AG04450 (cell line): Measurements from ENCODE around the gene SLC25A3. TPM values are rescaled to one million over a fixed set of nuclear protein-coding genes. Genes with fewer than 3 reads are reported as not detected.
A peak's percentile ranks its signal among the peaks of the same experiment; 100 is the strongest.
"Not testable (repeated sequence)": the region's sequence is repeated elsewhere in the genome, so short reads cannot be mapped to it uniquely, and the experiment has no call there.

Experiments
- CTCF ChIA-PET: fragments of 300-600, 350-600 bp; formaldehyde crosslinking; extraction: SDS; loops from one replicate; lab custom pipeline; 2022; ENCODE audit warnings: antibody characterized with exemption, inconsistent platforms; lab: Charles Lee
- POLR2A ChIA-PET: fragments of 350-600 bp; formaldehyde crosslinking; extraction: SDS; loops from one replicate; lab custom pipeline; 2021; ENCODE audit warnings: antibody characterized with exemption, inconsistent platforms; lab: Yijun Ruan, JAX
- DNase-seq: peaks from one replicate; pipeline ENCODE4 v3.0.0-alpha.2; 2011; ENCODE audit warnings: low read depth, low spot score
- H3K27ac ChIP-seq: one replicate; pipeline ENCODE4 v1.5.1; 2012; ENCODE audit warnings: low read depth, low read length, control low read depth
- H3K27me3 ChIP-seq: one replicate; pipeline ENCODE4 v1.6.0; 2012; ENCODE audit warnings: low read length; ENCODE audit not compliant: control insufficient read depth, insufficient read depth
- H3K4me3 ChIP-seq: 2 replicates; pipeline ENCODE4 v1.5.1; 2011; ENCODE audit warnings: mild to moderate bottlenecking, low read depth, low read length, control low read depth
- H3K9me3 ChIP-seq: 2 replicates; pipeline ENCODE4 v1.5.1; 2012; ENCODE audit warnings: low read length; ENCODE audit not compliant: control insufficient read depth, insufficient read depth
- polyA plus RNA-seq: library from polyadenylated mRNA; depleted of rRNA; stranded (reverse); fragments of >200 nt; gene quantifications from 2 replicates; pipeline ENCODE4 v1.2.3, GENCODE V29; 2011
- TF ChIP-seq, protein P1 (sequence below): IDR thresholded peaks from 2 replicates; pipeline ENCODE4 v1.5.1; 2011; ENCODE audit warnings: low read depth, low read length, control low read depth, inconsistent platforms

The SLC25A3 gene
- polyA plus RNA-seq, 1 experiment = 1,138 TPM

DNA sequence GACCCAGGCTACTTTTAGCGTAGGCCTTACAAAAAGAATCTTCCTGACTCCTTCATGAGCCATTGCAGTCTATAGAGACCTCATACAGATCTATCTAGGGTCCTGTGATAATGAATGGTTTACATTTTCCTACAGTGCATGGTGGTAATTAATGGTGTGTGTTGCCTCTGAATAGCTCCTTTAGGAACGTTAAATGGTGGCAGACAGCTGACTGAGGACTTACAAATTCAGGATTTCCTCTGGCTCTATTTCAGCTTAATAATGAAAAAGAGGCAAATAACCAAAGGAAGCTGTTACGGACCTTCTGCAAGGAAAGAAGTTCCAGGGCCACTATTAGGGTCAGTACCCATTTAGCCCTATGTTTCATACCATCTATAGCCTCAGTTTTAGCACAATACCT is 46.0 kb downstream of the SLC25A3 start:
- POLR2A ChIA-PET = interaction anchor here (1.5 kb wide), 1 partner anchor 46 kb away, joined by 6 read pairs; the partner anchor contains the start of gene SLC25A3

DNA sequence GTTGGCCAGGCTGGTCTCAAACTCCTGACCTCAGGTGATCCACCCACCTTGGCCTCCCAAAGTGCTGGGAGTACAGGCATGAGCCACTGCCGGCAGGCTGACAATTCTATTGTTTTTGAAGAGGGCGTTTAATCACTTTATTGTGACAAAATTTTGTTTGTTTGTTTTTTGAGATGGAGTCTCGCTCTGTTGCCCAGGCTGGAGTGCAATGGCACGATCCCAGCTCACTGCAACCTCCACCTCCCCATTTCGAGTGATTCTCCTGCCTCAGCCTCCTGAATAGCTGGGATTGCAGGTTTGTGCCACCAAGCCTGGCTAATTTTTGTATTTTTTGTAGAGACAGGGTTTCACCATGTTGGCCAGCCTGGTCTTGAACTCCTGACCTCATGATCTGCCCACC is 49.3 kb downstream of the SLC25A3 start:
- H3K4me3 ChIP-seq = peak overlapping the region; percentile 92
- not testable (repeated sequence) for H3K27me3 ChIP-seq, H3K27ac ChIP-seq, DNase-seq, H3K9me3 ChIP-seq
- ChIA-PET CTCF (interaction anchor here (1.2 kb wide), 3 partner anchors 11 to 56 kb away, joined by 3 to 5 read pairs (median 3); no protein-coding TSS in a partner anchor), POLR2A (interaction anchor here (2.2 kb wide), 1 partner anchor 49 kb away, joined by 25 read pairs; the partner anchor contains the start of gene SLC25A3)

More for the DNA sequence above, 46.0 kb downstream of the SLC25A3 start:
- CTCF ChIA-PET = interaction anchor here (0.9 to 2.0 kb wide), 2 partner anchors 73 to 95 kb away, joined by 3 to 15 read pairs; no protein-coding TSS in a partner anchor
- Histone ChIP-seq H3K27me3 (no peaks in the 10 kb centered on the region), H3K27ac (no peak overlapping the region), H3K9me3 (no peaks in the 10 kb centered on the region; the same call in 1 of the 2 replicates), H3K4me3 (no peak overlapping the region)
- TF ChIP-seq, protein P1, sequence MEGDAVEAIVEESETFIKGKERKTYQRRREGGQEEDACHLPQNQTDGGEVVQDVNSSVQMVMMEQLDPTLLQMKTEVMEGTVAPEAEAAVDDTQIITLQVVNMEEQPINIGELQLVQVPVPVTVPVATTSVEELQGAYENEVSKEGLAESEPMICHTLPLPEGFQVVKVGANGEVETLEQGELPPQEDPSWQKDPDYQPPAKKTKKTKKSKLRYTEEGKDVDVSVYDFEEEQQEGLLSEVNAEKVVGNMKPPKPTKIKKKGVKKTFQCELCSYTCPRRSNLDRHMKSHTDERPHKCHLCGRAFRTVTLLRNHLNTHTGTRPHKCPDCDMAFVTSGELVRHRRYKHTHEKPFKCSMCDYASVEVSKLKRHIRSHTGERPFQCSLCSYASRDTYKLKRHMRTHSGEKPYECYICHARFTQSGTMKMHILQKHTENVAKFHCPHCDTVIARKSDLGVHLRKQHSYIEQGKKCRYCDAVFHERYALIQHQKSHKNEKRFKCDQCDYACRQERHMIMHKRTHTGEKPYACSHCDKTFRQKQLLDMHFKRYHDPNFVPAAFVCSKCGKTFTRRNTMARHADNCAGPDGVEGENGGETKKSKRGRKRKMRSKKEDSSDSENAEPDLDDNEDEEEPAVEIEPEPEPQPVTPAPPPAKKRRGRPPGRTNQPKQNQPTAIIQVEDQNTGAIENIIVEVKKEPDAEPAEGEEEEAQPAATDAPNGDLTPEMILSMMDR = no peak
- DNase-seq = no peak

DNA sequence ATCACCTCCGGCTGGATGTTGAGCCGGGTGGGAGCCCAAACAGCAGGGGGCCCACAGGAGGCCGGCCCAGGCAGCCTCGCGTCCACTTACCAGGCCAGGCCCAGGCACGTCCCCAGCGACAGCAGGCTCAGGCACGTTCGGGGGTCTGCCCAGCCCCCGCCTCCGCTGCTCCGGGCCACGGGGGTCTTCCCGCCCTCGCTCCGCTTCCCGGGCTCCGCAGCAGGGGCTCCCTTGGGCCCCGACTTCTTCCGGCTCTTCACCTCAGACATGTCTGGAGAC is 50.9 kb downstream of the SLC25A3 start:
- CTCF ChIA-PET = interaction anchor here (0.7 to 1.6 kb wide), 4 partner anchors 10 to 153 kb away, joined by 3 to 6 read pairs (median 4); no protein-coding TSS in a partner anchor
- Histone ChIP-seq H3K27me3 (no peaks in the 10 kb centered on the region), H3K27ac (peak overlapping the region; percentile 93), H3K4me3 (peak overlapping the region; percentile 92), H3K9me3 (no peaks in the 10 kb centered on the region; the same call in 1 of the 2 replicates)
- TF ChIP-seq, protein P1 = no peak
- POLR2A ChIA-PET = interaction anchor here (1.1 to 2.2 kb wide), 4 partner anchors 12 to 141 kb away, joined by 3 to 25 read pairs (median 4); partner anchors contain the start of gene SLC25A3
- DNase-seq = no peak

DNA sequence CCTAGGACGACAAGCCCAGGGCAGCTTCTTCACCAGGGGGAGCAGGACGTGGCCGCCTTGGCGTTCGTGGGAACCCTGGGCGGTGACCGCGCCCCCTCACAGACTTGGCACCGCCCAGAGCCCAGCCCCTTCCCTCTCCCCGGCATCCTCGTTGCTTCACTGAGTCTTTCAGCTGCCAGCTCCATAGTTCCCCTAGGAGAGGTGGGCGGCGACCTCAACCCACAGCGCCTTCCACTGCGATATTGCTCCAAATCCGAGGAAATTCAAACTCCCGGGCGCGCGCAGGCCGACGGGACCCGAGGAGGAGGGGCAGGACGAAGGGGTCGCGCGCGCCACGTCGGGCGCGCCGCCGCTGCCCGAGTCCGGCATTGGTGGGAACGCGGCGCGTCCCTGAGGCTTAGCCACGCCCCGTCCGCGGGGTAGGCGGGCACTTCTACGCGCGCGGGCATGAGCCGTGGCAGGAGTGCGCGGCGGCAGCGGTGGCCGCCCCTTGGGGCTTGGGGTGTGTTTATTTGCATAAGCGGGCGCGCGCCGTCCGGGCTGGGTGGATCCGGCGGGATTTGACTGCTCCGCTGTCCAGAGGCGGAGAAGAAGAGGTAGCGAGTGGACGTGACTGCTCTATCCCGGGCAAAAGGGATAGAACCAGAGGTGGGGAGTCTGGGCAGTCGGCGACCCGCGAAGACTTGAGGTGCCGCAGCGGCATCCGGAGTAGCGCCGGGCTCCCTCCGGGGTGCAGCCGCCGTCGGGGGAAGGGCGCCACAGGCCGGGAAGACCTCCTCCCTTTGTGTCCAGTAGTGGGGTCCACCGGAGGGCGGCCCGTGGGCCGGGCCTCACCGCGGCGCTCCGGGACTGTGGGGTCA is 51.5 kb downstream of the SLC25A3 start, which contains the start of the genes APAF1 and IKBIP:
Gene APAF1, plus strand, starts transcription at position 579 of the 860 bp plus-strand sequence. CDS start 3,070 bp downstream, outside the sequence.
Gene IKBIP, minus strand, starts transcription at position 77 of the 860 bp plus-strand sequence. CDS start 87 bp downstream, outside the sequence.
- DNase-seq = peak; percentile 88
- TF ChIP-seq, protein P1 = 0 out of 2 replicates have a peak, but pooled peaks have one; percentile 20
- H3K4me3 ChIP-seq = peak within 1 kb of the TSS; percentile 92
- ChIA-PET POLR2A (interaction anchor here (0.6 to 2.2 kb wide), 5 partner anchors 12 to 196 kb away, joined by 3 to 25 read pairs (median 3); partner anchors contain the start of gene SLC25A3), CTCF (interaction anchor here (0.7 to 1.6 kb wide), 4 partner anchors 9 to 154 kb away, joined by 3 to 6 read pairs (median 4); no protein-coding TSS in a partner anchor)
- no peaks in the 10 kb centered on the region; the same call in 1 of the 2 replicates for H3K9me3 ChIP-seq
- H3K27ac ChIP-seq = peak within 1 kb of the TSS; percentile 93
- no peaks in the 10 kb centered on the region for H3K27me3 ChIP-seq

DNA sequence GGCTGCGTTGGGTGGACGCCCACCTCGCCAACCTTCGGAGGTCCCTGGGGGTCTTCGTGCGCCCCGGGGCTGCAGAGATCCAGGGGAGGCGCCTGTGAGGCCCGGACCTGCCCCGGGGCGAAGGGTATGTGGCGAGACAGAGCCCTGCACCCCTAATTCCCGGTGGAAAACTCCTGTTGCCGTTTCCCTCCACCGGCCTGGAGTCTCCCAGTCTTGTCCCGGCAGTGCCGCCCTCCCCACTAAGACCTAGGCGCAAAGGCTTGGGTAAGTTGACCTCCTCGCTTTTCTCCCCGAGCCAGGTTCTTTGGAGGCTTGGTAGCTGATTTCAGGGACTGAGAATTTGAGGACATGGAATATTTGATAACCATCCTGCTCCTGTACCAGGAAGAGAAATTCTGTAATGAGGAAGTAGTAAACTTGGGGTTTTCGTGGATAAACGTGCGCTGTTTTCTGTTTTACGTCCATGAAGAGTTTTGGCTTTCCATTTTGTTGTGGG is 52.1 kb downstream of the SLC25A3 start:
- no peaks in the 10 kb centered on the region for H3K27me3 ChIP-seq
- H3K9me3 ChIP-seq = no peaks in the 10 kb centered on the region; the same call in 1 of the 2 replicates
- H3K4me3 ChIP-seq = peak overlapping the region; percentile 74
- ChIA-PET POLR2A (no interaction called here), CTCF (interaction anchor here (0.9 to 1.3 kb wide), 2 partner anchors 79 to 154 kb away, joined by 4 to 5 read pairs; no protein-coding TSS in a partner anchor)
- no peak for DNase-seq
- TF ChIP-seq, protein P1 = no peak
- H3K27ac ChIP-seq = peak overlapping the region; percentile 47
